Activated naive CD8-positive, alpha-beta T cell (primary cell): ENCODE measurements around the gene C19orf25.
"Not testable (repeated sequence)": the region's sequence is repeated elsewhere in the genome, so short reads cannot be mapped to it uniquely, and the experiment has no call there.

Source experiments
- H3K27ac Mint-ChIP-seq: one replicate; pipeline ENCODE4 v1.8.0; 2021; ENCODE audit warnings: mixed read lengths
- H3K27me3 Mint-ChIP-seq: one replicate; pipeline ENCODE4 v1.8.0; 2021; ENCODE audit warnings: mixed read lengths
- H3K36me3 Mint-ChIP-seq: one replicate; pipeline ENCODE4 v1.8.0; 2021; ENCODE audit warnings: mixed read lengths
- H3K4me1 Mint-ChIP-seq: one replicate; pipeline ENCODE4 v1.8.0; 2021; ENCODE audit warnings: low read depth, mixed read lengths
- H3K4me3 Mint-ChIP-seq: one replicate; pipeline ENCODE4 v1.8.0; 2021; ENCODE audit warnings: mild to moderate bottlenecking, mixed read lengths
- H3K9me3 Mint-ChIP-seq: one replicate; pipeline ENCODE4 v1.8.0; 2021; ENCODE audit warnings: low read depth, mixed read lengths

The C19orf25 gene

GRCh38 chr19:1445932-1446712 lies 32.9 kb downstream of the C19orf25 start:
- Mint-ChIP-seq H3K4me1 (peaks cover 27% of the 10 kb centered on the region), H3K27me3 (peaks cover 26% of the 10 kb centered on the region), H3K9me3 (no peaks in the 10 kb centered on the region), H3K36me3 (no peaks in the 10 kb centered on the region), H3K4me3 (no peak overlapping the region), H3K27ac (no peak overlapping the region)

- peak overlapping the region; percentile 65 for H3K4me3 Mint-ChIP-seq
- peaks cover 31% of the 10 kb centered on the region for H3K4me1 Mint-ChIP-seq
- no peaks in the 10 kb centered on the region for H3K9me3 Mint-ChIP-seq
- no peak overlapping the region for H3K27ac Mint-ChIP-seq
- H3K27me3 Mint-ChIP-seq: peaks cover 19% of the 10 kb centered on the region
- H3K36me3 Mint-ChIP-seq: no peaks in the 10 kb centered on the region
Observed at GRCh38 chr19:1445185-1445931, 33.7 kb downstream of the C19orf25 start.

- no peaks in the 10 kb centered on the region for H3K36me3 Mint-ChIP-seq
- peaks cover 30% of the 10 kb centered on the region for H3K4me1 Mint-ChIP-seq
- no peaks in the 10 kb centered on the region for H3K9me3 Mint-ChIP-seq
- H3K4me3 Mint-ChIP-seq: peak overlapping the region; percentile 95
- H3K27ac Mint-ChIP-seq: peak overlapping the region; percentile 46
- no peaks in the 10 kb centered on the region for H3K27me3 Mint-ChIP-seq
Observed at GRCh38 chr19:1441677-1442438, 37.2 kb downstream of the C19orf25 start.

- no peaks in the 10 kb centered on the region for H3K9me3 Mint-ChIP-seq
- H3K27ac Mint-ChIP-seq: peak overlapping the region; percentile 80
- H3K4me3 Mint-ChIP-seq: peak overlapping the region; percentile 95
- peaks cover 30% of the 10 kb centered on the region for H3K4me1 Mint-ChIP-seq
- no peaks in the 10 kb centered on the region for H3K36me3 Mint-ChIP-seq
- no peaks in the 10 kb centered on the region for H3K27me3 Mint-ChIP-seq
Observed at GRCh38 chr19:1441022-1441426, 38.0 kb downstream of the C19orf25 start.

- no peaks in the 10 kb centered on the region for H3K36me3 Mint-ChIP-seq
- no peaks in the 10 kb centered on the region for H3K27me3 Mint-ChIP-seq
- H3K27ac Mint-ChIP-seq: peak overlapping the region; percentile 80
- H3K4me1 Mint-ChIP-seq: peaks cover 28% of the 10 kb centered on the region
- peak overlapping the region; percentile 95 for H3K4me3 Mint-ChIP-seq
- H3K9me3 Mint-ChIP-seq: no peaks in the 10 kb centered on the region
Observed at GRCh38 chr19:1440418-1440801, 38.6 kb downstream of the C19orf25 start.

GRCh38 chr19:1439525-1440417 lies 39.2 kb downstream of the C19orf25 start:
- Mint-ChIP-seq H3K27ac (peak overlapping the region; percentile 88), H3K4me1 (peaks cover 27% of the 10 kb centered on the region), H3K4me3 (peak overlapping the region; percentile 95)
- not testable (repeated sequence) for H3K9me3 Mint-ChIP-seq, H3K27me3 Mint-ChIP-seq, H3K36me3 Mint-ChIP-seq

GRCh38 chr19:1438933-1439354 lies 40.1 kb downstream of the C19orf25 start:
- Mint-ChIP-seq H3K9me3 (no peaks in the 10 kb centered on the region), H3K4me3 (peak overlapping the region; percentile 95), H3K27me3 (no peaks in the 10 kb centered on the region), H3K36me3 (no peaks in the 10 kb centered on the region), H3K27ac (peak overlapping the region; percentile 88), H3K4me1 (peaks cover 23% of the 10 kb centered on the region)

GRCh38 chr19:1438035-1438932 lies 40.7 kb downstream of the C19orf25 start, which contains the start of gene RPS15:
RPS15 (plus strand) TSS chr19:1438396; CDS start chr19:1438426, 30 bp downstream.
- peak within 1 kb of the TSS; percentile 99 for H3K27ac Mint-ChIP-seq
- no peaks in the 10 kb centered on the region for H3K9me3 Mint-ChIP-seq
- H3K4me1 Mint-ChIP-seq: peaks cover 23% of the 10 kb centered on the region
- no peaks in the 10 kb centered on the region for H3K27me3 Mint-ChIP-seq
- peak within 1 kb of the TSS; percentile 95 for H3K4me3 Mint-ChIP-seq
- H3K36me3 Mint-ChIP-seq: no peaks in the 10 kb centered on the region

GRCh38 chr19:1437609-1438008 lies 41.4 kb downstream of the C19orf25 start:
- no peaks in the 10 kb centered on the region for H3K36me3 Mint-ChIP-seq
- H3K27ac Mint-ChIP-seq: no peak overlapping the region
- peaks cover 21% of the 10 kb centered on the region for H3K4me1 Mint-ChIP-seq
- H3K9me3 Mint-ChIP-seq: no peaks in the 10 kb centered on the region
- peak overlapping the region; percentile 95 for H3K4me3 Mint-ChIP-seq
- no peaks in the 10 kb centered on the region for H3K27me3 Mint-ChIP-seq

GRCh38 chr19:1435378-1435989 lies 43.5 kb downstream of the C19orf25 start:
- H3K4me3 Mint-ChIP-seq: no peak overlapping the region
- no peaks in the 10 kb centered on the region for H3K9me3 Mint-ChIP-seq
- peaks cover 10% of the 10 kb centered on the region for H3K4me1 Mint-ChIP-seq
- no peaks in the 10 kb centered on the region for H3K27me3 Mint-ChIP-seq
- no peaks in the 10 kb centered on the region for H3K36me3 Mint-ChIP-seq
- no peak overlapping the region for H3K27ac Mint-ChIP-seq

- H3K9me3 Mint-ChIP-seq: no peaks in the 10 kb centered on the region
- H3K27me3 Mint-ChIP-seq: no peaks in the 10 kb centered on the region
- no peak overlapping the region for H3K27ac Mint-ChIP-seq
- H3K4me1 Mint-ChIP-seq: peaks cover 6% of the 10 kb centered on the region
- no peak overlapping the region for H3K4me3 Mint-ChIP-seq
- H3K36me3 Mint-ChIP-seq: no peaks in the 10 kb centered on the region
Observed at GRCh38 chr19:1434577-1435060, 44.4 kb downstream of the C19orf25 start.

- Mint-ChIP-seq H3K4me3 (no peak overlapping the region), H3K4me1 (peaks cover 6% of the 10 kb centered on the region), H3K36me3 (no peaks in the 10 kb centered on the region), H3K9me3 (no peaks in the 10 kb centered on the region), H3K27ac (no peak overlapping the region), H3K27me3 (no peaks in the 10 kb centered on the region)
Observed at GRCh38 chr19:1434040-1434366, 45.0 kb downstream of the C19orf25 start.
